ENCODE data around the gene CD59.
"Not testable (repeated sequence)": the region's sequence is repeated elsewhere in the genome, so short reads cannot be mapped to it uniquely, and the experiment has no call there.

CD59 gene

GRCh38 chr11:33665350-33666106, 70.7 kb downstream of the CD59 start:
- DNase-seq: no peak

GRCh38 chr11:33664827-33665226, 71.4 kb downstream of the CD59 start:
- no peak for DNase-seq

GRCh38 chr11:33664166-33664565, 72.1 kb downstream of the CD59 start:
- DNase-seq: no peak

GRCh38 chr11:33663121-33663520, 73.1 kb downstream of the CD59 start:
- no peak for DNase-seq

GRCh38 chr11:33661526-33661925, 74.7 kb downstream of the CD59 start:
- not testable (repeated sequence) for DNase-seq

GRCh38 chr11:33660962-33661361, 75.3 kb downstream of the CD59 start:
- DNase-seq: no peak

GRCh38 chr11:33659370-33660139, 76.7 kb downstream of the CD59 start:
- DNase-seq: no peak

GRCh38 chr11:33658195-33658900, 77.9 kb downstream of the CD59 start:
- DNase-seq: no peak

- DNase-seq: no peak
Observed at GRCh38 chr11:33657757-33658156, 78.5 kb downstream of the CD59 start.

- DNase-seq: no peak
Observed at GRCh38 chr11:33656768-33657167, 79.5 kb downstream of the CD59 start.

- DNase-seq: no peak
Observed at GRCh38 chr11:33655842-33656600, 80.2 kb downstream of the CD59 start.

GRCh38 chr11:33654594-33654993, 81.6 kb downstream of the CD59 start:
- DNase-seq: no peak

Measured in CD4-positive, alpha-beta T cell treated with Interleukin-4 for 4 hours (primary cell).